AG04450 (cell line): Measurements from ENCODE around the gene MAJIN. TPM values are rescaled to one million over a fixed set of nuclear protein-coding genes. Genes with fewer than 3 reads are reported as not detected.

Experiments used
- CTCF ChIA-PET: fragments of 300-600, 350-600 bp; formaldehyde crosslinking; extraction: SDS; loops from one replicate; lab custom pipeline; 2022; ENCODE audit warnings: antibody characterized with exemption, inconsistent platforms; lab: Charles Lee
- POLR2A ChIA-PET: fragments of 350-600 bp; formaldehyde crosslinking; extraction: SDS; loops from one replicate; lab custom pipeline; 2021; ENCODE audit warnings: antibody characterized with exemption, inconsistent platforms; lab: Yijun Ruan, JAX
- DNase-seq: peaks from one replicate; pipeline ENCODE4 v3.0.0-alpha.2; 2011; ENCODE audit warnings: low read depth, low spot score
- H3K27ac ChIP-seq: one replicate; pipeline ENCODE4 v1.5.1; 2012; ENCODE audit warnings: low read depth, low read length, control low read depth
- H3K27me3 ChIP-seq: one replicate; pipeline ENCODE4 v1.6.0; 2012; ENCODE audit warnings: low read length; ENCODE audit not compliant: control insufficient read depth, insufficient read depth
- H3K4me3 ChIP-seq: 2 replicates; pipeline ENCODE4 v1.5.1; 2011; ENCODE audit warnings: mild to moderate bottlenecking, low read depth, low read length, control low read depth
- H3K9me3 ChIP-seq: 2 replicates; pipeline ENCODE4 v1.5.1; 2012; ENCODE audit warnings: low read length; ENCODE audit not compliant: control insufficient read depth, insufficient read depth
- polyA plus RNA-seq: library from polyadenylated mRNA; depleted of rRNA; stranded (reverse); fragments of >200 nt; gene quantifications from 2 replicates; pipeline ENCODE4 v1.2.3, GENCODE V29; 2011
- TF ChIP-seq, protein P1 (sequence below): IDR thresholded peaks from 2 replicates; pipeline ENCODE4 v1.5.1; 2011; ENCODE audit warnings: low read depth, low read length, control low read depth, inconsistent platforms

The MAJIN gene
- polyA plus RNA-seq, 1 experiment: not detected

GRCh38 chr11:64999478-64999877 is 27.6 kb upstream of the MAJIN start:
- Histone ChIP-seq H3K4me3 (no peak overlapping the region), H3K27ac (no peak overlapping the region), H3K27me3 (no peaks in the 10 kb centered on the region), H3K9me3 (no peaks in the 10 kb centered on the region)
- no peak for DNase-seq
- TF ChIP-seq, protein P1, sequence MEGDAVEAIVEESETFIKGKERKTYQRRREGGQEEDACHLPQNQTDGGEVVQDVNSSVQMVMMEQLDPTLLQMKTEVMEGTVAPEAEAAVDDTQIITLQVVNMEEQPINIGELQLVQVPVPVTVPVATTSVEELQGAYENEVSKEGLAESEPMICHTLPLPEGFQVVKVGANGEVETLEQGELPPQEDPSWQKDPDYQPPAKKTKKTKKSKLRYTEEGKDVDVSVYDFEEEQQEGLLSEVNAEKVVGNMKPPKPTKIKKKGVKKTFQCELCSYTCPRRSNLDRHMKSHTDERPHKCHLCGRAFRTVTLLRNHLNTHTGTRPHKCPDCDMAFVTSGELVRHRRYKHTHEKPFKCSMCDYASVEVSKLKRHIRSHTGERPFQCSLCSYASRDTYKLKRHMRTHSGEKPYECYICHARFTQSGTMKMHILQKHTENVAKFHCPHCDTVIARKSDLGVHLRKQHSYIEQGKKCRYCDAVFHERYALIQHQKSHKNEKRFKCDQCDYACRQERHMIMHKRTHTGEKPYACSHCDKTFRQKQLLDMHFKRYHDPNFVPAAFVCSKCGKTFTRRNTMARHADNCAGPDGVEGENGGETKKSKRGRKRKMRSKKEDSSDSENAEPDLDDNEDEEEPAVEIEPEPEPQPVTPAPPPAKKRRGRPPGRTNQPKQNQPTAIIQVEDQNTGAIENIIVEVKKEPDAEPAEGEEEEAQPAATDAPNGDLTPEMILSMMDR: no peak
- POLR2A ChIA-PET: no interaction called here
- CTCF ChIA-PET: interaction anchor here (1.4 kb wide), 1 partner anchor 15 kb away, joined by 5 read pairs; the partner anchor contains the start of gene ARL2

- no peak overlapping the region for H3K4me3 ChIP-seq
- no peaks in the 10 kb centered on the region for H3K9me3 ChIP-seq
- TF ChIP-seq, protein P1: no peak
- H3K27me3 ChIP-seq: no peaks in the 10 kb centered on the region
- ChIA-PET POLR2A (no interaction called here), CTCF (interaction anchor here (0.7 to 1.4 kb wide), 3 partner anchors 10 to 15 kb away, joined by 3 to 8 read pairs (median 5); partner anchors contain the start of gene ARL2)
- DNase-seq: no peak
- H3K27ac ChIP-seq: peak overlapping the region; percentile 2
Observed at GRCh38 chr11:64998690-64999431, 27.0 kb upstream of the MAJIN start.

DNA sequence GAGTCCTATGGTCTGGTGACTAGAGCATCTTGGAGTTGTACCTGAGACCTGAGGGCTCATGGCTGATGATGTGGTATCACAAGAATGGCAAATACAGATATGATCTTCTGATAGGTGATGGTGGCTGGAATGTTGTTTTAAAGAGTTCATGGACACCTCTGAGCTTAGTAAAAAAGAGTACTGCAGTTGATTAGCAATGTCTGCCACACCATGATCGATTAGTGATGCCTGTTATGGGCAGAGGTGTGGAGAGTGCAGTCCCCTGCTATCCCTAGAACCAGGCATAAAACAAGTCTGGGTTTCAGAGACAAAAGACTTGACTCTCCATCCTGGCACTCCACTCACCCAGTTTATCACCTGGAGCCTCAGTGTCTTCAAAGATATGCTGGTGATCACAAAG is 26.2 kb upstream of the MAJIN start:
- Histone ChIP-seq H3K27ac (no peak overlapping the region), H3K27me3 (no peaks in the 10 kb centered on the region), H3K4me3 (no peak overlapping the region), H3K9me3 (no peaks in the 10 kb centered on the region)
- CTCF ChIA-PET: interaction anchor here (1.0 to 2.0 kb wide), 2 partner anchors 10 to 151 kb away, joined by 3 to 7 read pairs; no protein-coding TSS in a partner anchor
- no peak for DNase-seq
- TF ChIP-seq, protein P1: no peak
- POLR2A ChIA-PET: no interaction called here

- Histone ChIP-seq H3K9me3 (no peaks in the 10 kb centered on the region), H3K27me3 (no peaks in the 10 kb centered on the region), H3K4me3 (peak within 1 kb of the TSS; percentile 58), H3K27ac (peak within 1 kb of the TSS; percentile 13)
- DNase-seq: no peak
- TF ChIP-seq, protein P1: peak; percentile 58
- POLR2A ChIA-PET: interaction anchor here (0.6 to 1.0 kb wide), 2 partner anchors 10 to 100 kb away, joined by 3 to 5 read pairs; no protein-coding TSS in a partner anchor
- CTCF ChIA-PET: interaction anchor here (0.7 to 2.4 kb wide), 9 partner anchors 11 to 153 kb away, joined by 3 to 23 read pairs (median 4); partner anchors contain the start of genes ARL2, CDC42BPG and MAJIN
Observed at GRCh38 chr11:64996710-64997380, 24.9 kb upstream of the MAJIN start, which contains the start of gene BATF2. TSS of gene BATF2 (minus strand) at chr11:64996971. CDS start at chr11:64996914, 57 bp downstream.
